GM12874 (cell line): ENCODE measurements around the gene CABCOCO1.

Source experiments
- CTCF ChIP-seq: IDR thresholded peaks from 2 replicates; pipeline ENCODE4 v1.5.1; 2011; ENCODE audit warnings: low read depth, mild to moderate bottlenecking, control low read depth, low read length, moderate library complexity; ENCODE audit not compliant: insufficient read depth

CABCOCO1 gene

GRCh38 chr10:61632057-61632670 is 30.6 kb upstream of the CABCOCO1 start:
- no peak for TF ChIP-seq CTCF

GRCh38 chr10:61633665-61634064 is 29.1 kb upstream of the CABCOCO1 start:
- no peak for TF ChIP-seq CTCF

GRCh38 chr10:61634746-61635145 is 28.0 kb upstream of the CABCOCO1 start:
- no peak for TF ChIP-seq CTCF

- no peak for TF ChIP-seq CTCF
Observed at GRCh38 chr10:61635471-61635870, 27.3 kb upstream of the CABCOCO1 start.

- no peak for TF ChIP-seq CTCF
Observed at GRCh38 chr10:61635932-61636331, 26.8 kb upstream of the CABCOCO1 start.

GRCh38 chr10:61639952-61640351 is 22.8 kb upstream of the CABCOCO1 start:
- TF ChIP-seq CTCF = no peak

- TF ChIP-seq CTCF = no peak
Observed at GRCh38 chr10:61640856-61641255, 21.9 kb upstream of the CABCOCO1 start.
